ENCODE measurements around the gene NT5DC3.
A peak's percentile ranks its signal among the peaks of the same experiment; 100 is the strongest.

NT5DC3 gene

DNA sequence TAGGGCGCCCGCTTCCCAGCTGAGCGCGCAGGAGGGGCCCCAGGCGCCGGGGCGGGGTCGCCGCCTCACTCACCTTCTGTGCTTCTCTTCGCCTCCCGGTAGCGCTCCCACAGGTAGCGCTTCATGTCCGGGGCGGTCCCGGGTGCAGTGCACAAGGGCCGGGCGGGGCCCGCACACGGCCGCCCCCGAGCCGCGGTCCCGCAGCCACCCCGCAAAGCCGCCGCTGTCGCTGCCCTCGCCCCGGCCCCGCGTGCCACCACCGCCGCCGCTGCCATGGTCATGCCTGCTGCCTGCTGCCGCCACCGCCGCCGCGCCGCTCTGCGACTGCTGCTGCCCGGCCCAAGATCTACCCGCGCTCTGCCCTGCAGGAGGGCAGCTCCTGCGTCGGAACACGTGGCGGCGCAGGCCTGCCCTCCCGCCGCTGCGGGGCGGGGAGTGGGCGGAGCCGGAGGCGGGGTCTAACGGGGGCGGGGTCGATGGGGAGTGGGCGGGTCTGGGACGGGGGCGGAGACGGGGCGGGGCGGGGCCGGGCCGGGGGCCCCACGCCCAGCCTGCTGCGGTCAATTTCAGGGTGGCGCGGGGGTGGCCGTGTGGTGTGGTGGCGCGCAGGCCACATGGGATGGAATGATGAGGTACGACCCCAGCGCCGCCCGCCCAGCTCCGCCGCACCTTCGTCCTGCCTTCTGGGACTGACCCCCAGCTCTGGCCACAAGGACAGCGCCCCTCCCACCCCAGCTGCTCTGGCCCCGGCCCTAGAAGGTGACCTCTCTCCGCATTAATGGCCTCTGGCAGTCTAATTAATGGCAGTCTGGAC lies at the start of gene NT5DC3:
Gene NT5DC3, minus strand, starts transcription at position 359 of the 814 bp plus-strand sequence. Its CDS starts 78 bp downstream, at position 281.
- DNase-seq (ENCODE audit: low read depth), result peak; percentile 73

DNA sequence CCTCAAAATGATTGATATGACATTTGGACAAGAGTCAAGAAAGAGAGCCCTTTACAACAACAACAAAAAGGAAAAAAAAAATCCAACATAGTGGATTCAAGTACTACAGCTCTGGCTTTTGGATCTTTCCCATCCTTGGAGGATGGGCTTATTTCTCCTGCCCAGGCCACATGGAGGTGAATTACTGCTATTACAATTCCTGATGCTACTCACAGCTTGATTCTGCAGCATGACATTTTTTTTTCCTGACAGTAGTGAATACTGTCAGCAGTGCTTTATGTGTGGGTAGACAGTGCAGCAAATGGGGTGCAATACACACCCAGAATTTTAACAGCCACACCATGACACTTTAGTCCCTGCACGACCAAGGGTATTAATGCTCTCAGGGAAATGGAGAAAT lies 46.7 kb upstream of the NT5DC3 start:
- no peak for DNase-seq (ENCODE audit: low read depth)

GRCh38 chr12:103886195-103886797 lies 45.3 kb upstream of the NT5DC3 start:
- DNase-seq (ENCODE audit: low read depth), result no peak

- DNase-seq (ENCODE audit: low read depth), result no peak
Observed at GRCh38 chr12:103884316-103884715, 43.3 kb upstream of the NT5DC3 start.

DNA sequence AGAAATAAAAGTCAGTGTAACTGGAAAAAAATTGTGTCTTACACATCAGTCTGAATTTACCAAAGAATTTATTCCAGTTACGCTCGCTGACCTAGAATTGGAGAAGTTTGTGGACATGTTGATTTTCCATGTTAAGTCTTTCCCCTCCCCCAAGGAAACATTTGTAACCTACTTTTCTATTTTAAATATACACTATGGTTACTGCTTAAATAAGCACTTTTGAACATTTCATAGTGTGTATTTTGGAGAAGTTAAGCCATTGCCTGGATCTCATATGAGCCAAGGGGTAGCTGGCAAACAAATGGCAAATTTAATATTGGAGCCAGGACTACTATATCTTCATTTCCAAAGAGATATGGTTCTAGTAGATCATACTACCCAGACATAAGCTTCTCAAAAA lies 42.9 kb upstream of the NT5DC3 start:
- DNase-seq (ENCODE audit: low read depth), result no peak

DNA sequence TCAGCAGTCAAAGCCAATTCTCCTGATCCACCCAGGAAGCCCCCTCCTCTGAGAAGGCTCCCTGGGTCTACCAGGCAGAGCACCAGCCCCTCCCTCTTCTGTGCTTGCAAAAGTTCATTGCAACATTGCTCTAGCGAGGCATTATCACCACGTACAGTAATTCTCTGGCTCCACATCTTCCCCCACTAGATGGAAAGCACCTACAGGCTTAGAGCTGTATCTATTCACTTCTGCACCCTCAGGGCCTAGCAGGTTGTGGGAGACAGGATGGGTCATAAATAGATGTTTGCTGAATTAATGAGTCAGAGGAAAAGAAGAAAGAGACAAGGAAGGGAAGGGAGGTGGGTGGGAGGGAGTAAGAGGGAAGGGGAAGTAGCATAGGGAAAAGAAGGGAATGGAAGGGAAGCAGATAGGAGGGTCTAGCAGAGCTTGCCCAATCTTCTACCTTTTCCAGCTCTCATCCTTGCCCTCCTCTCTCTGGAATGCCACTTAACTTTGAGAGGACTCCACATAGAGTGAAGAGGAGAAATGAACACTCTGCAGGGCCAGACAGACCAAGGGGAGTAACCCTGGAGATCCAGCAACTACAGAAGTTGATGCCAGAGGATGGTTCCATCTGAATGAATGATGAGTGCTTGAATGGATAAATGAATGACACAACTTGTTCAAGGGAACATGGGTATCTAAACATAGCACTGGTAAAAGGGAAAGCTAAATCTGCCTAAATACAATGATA lies 42.0 kb upstream of the NT5DC3 start:
- no peak for DNase-seq (ENCODE audit: low read depth)

- DNase-seq (ENCODE audit: low read depth), result no peak
Observed at GRCh38 chr12:103881261-103881660, 40.2 kb upstream of the NT5DC3 start.

DNA sequence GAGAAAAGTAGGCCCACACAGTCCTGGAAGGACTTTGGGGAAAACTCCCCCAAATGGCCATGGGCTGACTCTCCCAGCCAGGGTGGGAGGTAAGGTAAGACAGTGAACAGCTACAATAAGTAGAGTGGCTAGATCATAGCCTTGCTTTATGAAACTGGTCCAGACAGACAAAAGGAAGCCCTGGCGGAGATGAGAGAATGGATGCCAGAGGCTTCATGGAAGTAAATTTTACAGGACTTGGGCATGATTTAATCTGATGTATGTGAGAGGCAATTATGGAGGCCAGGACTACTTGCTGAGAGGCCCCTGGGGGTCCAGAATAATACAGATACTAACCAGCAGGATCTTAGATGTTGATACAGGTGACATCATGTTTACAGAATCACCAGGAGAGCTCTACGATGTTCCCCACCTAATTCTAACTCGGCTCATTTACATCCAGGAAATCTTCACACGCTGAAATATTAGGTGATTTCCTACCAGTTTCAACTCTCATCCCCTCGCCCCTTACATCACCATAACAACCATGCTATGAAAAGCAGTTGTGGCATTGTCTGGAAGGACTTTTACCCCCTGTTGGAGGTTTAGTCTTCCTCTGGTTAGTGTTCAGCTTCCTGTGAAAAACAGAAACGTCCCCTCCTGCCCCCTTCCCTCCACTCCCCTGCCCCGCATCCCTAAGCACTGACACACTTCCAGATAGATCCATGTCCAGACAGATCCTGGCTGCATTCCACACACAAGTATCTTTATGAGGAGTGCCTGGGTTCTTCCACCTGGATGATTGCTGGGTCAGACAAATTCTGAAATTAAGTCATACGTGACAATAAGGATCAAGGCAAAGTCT lies 39.5 kb upstream of the NT5DC3 start:
- DNase-seq (ENCODE audit: low read depth), result no peak

- DNase-seq (ENCODE audit: low read depth), result no peak
Observed at GRCh38 chr12:103879878-103880277, 38.8 kb upstream of the NT5DC3 start.

DNA sequence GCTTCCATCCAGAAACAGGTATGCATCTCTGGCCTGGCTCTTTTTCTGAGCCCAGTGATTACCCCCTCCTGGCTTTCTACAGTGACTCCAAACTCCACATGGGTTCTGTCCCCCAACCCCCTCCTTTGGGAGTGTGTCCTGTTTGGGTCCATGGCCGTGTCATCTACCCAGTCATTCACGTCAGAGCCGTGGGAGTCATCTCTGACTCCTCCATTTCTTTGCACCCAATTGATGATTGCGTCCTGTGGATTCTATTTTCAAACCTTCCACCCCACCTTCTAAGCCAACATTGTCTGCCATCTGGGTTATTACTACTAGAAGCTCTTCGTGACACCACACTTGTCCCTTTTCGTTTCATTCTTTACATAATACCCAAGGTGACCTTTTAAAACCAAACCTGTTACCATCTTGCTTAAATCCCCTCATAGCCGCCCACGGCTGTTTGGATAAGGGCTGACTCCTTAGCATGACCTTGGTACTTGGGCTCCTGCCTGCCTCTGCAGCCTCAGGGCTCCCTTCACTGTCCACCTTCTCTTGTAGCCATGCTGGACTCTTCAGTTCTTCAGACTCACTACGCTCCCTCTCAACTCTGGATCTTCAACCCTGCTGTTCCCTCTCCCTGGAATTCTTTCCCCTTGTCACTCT lies 38.1 kb upstream of the NT5DC3 start:
- no peak for DNase-seq (ENCODE audit: low read depth)

- peak; percentile 15 for DNase-seq (ENCODE audit: low read depth)
Observed at GRCh38 chr12:103877934-103878510, 37.0 kb upstream of the NT5DC3 start.

DNA sequence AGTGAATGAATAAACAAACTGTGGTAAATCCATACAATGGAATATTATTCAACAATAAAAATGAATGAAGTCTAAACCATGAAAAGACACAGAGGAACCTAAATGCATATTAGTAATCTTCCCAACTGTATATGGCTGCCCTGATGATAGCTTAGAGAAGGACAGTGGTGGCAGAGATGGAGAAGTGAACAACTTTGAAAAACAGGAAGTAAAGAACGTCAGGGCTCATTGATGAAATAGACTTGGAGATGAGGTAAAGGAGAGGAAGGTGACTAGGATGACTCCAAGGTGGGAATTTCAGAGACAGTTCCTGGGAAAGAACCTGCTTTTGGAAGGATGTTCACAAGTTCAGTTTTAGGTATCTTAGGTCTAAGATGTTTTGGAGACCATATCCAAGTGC lies 36.3 kb upstream of the NT5DC3 start:
- no peak for DNase-seq (ENCODE audit: low read depth)

DNA sequence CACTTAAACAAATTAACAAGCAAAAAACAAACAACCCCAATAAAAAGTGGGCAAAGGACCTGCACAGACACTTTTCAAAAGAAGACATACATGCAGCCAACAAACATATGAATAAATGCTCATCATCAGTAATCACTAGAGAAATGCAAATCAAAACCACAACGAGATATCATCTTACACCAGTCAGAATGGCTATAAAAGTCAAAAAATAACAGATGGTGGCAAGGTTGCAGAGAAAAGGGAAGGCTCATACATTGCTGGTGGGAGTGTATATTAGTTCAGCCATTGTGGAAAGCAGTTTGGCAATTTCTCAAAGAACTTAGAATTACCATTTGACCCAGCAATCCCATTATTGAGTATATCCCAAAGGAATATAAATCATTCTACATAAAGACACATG lies 34.6 kb upstream of the NT5DC3 start:
- no peak for DNase-seq (ENCODE audit: low read depth)

DNA sequence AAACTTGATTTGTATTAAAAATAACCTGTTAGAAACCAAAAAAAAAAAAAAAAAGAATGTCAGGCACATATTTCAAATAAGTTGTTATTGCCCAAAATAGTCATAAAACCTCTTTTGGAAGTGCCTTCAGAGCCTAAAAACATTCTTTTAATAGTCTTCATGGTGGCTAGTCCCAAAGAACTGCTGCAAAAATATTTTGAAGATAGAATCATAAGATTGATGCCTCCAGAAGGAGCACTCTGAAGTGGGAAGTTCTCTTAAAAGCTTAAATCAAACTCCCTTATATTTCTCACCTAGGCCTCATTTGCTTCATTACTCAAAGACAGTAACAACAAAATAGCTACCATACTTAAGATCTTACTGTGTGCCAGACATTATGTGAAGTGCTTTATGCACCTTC lies 27.2 kb upstream of the NT5DC3 start:
- no peak for DNase-seq (ENCODE audit: low read depth)

DNA sequence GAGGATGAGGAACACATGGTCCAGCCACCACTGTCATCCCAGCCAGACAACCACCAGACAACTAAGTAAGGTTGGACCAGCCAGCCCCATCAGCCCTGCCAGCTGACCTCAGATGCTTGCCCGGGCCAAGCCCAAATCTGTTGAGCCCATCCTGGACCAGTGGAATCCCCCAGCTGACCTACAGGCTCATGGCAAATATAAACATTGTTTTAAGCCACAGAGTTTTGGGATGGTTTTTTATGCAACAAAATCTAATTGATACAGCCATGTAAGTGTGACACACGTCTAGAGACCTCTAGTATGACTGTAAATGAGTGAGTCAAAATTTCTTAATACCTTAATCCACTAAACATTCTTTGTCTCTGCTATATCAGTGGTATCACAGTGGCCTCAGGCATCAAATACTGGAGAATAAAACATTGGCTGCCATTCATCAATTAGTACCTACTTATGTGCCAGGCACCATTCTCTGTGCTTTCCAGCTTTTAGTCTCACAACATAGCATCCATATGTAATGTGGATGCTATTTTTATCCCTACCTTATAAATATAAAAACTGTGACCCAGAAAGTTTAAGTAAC lies 24.2 kb upstream of the NT5DC3 start:
- DNase-seq (ENCODE audit: low read depth), result no peak

DNA sequence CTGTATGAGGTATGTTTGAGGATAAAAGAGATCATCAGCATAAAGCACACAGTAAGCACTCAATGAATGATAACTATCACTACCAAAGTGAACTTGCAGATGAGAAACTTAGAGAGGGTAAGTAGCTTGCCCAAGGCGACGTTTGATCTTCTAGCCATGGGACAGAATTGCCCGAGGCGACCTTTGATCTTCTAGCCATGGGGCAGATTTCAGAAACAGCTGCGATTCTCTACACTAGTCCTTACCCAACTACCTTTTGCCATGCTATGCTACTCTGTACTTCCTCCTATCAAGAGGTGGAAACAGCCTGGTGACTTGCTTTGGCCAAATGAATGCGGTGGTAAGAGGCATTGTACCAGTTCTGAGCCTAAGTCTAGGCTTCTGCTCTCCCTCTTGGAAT lies 23.7 kb upstream of the NT5DC3 start:
- DNase-seq (ENCODE audit: low read depth), result no peak

GRCh38 chr12:103858953-103859601 lies 18.0 kb upstream of the NT5DC3 start:
- DNase-seq (ENCODE audit: low read depth), result no peak

DNA sequence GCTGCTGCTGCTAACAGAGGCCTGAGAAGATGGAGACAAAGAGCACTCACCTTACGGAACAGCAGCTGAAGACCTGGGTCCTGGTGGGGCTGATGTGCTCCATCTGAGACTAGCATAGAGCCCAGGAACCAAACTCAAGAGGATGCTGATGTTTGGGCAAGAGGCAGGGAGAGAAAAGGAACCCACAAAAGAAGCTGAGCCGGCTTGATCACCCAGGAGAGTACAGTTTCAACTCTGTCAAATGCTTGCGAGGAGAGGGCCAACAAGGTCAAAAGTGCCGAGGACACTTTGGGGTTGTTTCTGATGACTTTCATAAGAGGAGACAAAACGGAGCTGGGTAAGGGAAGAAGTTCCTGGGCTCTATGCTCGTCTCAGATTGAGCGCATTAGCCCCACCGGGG lies 17.3 kb upstream of the NT5DC3 start:
- no peak for DNase-seq (ENCODE audit: low read depth)

GRCh38 chr12:103857164-103857563 lies 16.1 kb upstream of the NT5DC3 start:
- no peak for DNase-seq (ENCODE audit: low read depth)

- DNase-seq (ENCODE audit: low read depth), result no peak
Observed at GRCh38 chr12:103855896-103856657, 15.0 kb upstream of the NT5DC3 start.
